HG02759 (cell line): ENCODE measurements around the gene RHOH.

Source experiments
- ATAC-seq: cut with Tn5 transposase; IDR thresholded peaks from one replicate; pipeline ENCODE4 v1.9.1; 2021; ENCODE audit warnings: mild to moderate bottlenecking, moderate library complexity; ENCODE audit not compliant: unreplicated experiment

RHOH gene

DNA sequence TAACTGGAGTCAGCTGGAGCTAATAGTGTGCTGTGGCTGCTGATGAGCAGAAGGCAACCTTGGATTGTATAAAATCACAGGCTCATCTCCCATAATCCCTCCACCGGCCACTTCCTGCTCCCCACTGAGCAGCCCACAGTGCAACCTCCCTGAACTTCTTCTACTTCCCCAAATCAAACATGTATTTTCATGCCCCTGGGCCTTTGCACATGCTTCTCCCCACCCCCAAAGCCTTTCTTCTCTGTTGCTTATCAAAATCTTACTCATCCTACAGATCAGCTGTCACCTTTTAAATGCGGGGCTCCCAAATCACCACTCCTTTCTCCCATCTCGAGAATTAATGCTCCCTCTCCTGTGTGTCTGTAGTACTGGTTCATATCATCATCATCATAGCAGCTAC lies 35.8 kb downstream of the RHOH start:
- no peak for ATAC-seq

DNA sequence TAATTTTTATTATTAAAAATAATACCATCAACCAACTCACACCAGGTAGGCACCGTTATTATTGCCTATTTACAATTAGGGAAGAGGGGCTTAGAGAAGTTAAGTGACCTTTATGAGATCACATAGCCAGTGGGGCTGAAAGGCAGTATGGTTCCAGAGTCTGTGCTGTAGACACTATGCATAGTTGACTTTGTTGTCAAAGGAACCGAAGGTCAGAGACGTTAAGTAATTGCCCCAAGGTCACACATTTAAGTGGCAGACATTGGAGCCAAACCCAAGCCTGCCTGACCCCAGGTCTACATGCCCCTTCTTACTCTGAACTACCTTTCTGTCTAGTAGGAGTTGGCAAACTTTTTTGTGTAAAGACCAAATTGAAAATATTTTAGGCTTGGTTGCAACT lies 36.4 kb downstream of the RHOH start:
- ATAC-seq: no peak

DNA sequence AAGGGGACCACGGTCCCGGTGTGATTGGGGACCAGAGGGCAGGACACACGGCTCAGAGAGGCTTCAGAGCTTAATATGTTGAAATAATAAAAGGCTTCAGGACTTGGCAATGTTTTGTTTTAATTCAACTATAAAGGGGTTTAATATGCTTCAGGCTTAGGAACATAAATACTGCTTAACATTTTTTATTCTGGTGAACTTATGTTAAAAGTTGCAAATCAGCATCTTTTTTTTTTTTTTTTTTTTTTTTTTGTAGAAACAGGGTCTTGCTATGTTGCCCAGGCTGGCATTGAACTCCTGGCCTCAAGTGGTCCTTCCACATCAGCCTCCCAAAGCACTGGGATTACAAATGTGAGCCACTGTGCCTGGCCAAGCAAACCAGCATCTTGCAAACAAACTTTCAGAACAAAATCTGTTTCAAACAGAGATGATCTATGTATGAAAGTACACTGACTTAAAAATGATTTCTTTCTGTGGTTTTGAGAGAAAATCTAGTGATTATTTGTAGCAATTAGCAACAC lies 37.7 kb downstream of the RHOH start:
- no peak for ATAC-seq

DNA sequence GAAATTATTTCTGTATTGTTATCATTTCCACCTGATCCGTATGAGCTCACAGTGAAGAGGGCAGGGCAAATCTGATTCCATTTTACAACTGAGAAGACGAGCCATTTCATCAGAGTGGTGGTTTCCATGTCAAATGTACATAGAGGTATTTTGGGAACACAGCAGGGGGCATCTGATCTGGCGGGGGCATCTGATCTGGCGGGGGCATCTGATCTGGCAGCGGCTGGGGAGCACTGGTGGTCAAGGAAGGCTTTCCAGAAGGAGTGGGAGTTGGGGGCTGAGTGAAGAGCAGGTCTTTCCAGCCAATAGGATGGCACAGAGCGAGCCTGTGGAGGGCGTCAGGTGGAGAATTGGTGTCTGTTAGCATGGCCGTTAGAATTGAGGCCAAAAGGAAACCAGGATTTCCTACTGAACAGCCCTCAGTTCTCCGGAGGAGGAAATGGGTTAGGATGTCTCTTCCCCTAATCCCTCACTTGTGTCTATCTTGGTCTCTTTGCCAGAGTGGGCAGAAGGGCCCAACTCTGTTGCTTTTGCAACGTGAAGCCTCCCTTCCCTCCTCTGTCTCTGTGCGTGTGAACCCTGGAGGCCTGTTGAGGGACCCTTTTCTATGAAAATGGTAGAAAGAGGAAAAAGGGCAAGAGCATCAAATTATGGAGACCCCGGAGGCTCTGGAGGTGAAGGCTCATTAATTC lies 41.3 kb downstream of the RHOH start:
- no peak for ATAC-seq

DNA sequence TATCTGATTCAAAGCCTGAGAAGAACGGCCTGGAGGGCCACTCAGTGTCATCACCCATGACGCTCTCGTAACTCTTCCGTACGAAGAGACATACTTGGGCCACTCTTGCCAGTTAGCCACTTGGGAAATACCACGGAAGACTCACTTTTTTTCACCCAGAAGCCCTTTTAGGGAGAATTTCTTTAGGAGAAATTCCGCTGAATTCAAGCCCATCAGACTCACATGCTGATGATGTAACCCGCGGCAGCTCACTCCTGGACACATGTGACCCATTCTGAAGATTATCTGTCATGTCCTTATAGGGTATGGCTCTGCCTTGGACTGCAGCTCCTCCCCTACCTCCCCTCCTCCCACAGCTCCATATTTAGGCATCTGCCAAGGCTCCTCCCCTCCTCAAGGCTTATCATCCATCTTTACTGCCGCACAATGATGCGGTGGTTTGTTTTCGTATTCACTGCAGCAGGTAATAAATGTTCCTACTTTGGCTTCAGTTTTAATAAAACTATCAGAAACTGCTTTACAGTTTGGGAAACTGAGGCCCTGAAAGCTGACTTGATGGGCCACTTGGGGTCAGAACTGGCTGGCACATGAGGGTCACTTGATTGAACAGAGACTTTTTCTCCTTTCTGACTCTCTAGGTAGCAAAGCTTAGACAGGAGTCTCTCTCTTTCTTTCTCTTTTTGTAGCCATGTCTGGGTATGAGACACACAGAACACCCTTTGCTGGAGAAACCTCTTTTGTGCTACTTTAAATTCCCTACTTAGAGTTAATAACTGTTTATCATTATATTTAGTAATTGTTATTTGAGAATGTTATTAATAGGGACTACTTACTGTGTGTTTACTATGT lies 42.1 kb downstream of the RHOH start:
- no peak for ATAC-seq

DNA sequence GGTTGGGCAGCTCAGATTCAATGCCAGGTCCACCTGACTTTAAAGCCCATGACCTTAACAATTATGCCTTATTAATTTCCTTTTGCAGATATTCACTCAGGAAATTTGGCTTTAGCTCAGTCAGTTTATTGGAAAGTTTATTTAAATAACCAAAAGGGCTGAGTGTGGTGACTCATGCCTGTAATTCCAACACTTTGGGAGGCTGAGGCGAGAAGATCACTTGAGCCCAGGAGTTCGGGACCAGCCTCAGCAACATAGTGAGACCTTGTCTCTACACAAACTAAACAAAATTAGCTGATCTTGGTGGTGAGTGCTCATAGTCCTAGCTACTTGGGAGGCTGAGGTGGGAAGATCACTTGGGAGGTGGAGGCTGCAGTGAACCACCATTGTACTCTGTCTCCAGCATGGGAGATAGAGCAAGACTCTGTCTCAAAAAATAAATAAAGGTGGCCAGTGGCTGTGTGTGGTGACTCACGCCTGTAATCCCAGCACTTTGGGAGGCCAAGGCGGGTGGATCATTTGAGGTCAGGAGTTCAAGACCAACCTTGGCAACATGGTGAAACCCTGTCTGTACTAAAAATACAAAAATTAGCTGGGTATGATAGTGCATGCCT lies 43.3 kb downstream of the RHOH start:
- ATAC-seq: no peak

DNA sequence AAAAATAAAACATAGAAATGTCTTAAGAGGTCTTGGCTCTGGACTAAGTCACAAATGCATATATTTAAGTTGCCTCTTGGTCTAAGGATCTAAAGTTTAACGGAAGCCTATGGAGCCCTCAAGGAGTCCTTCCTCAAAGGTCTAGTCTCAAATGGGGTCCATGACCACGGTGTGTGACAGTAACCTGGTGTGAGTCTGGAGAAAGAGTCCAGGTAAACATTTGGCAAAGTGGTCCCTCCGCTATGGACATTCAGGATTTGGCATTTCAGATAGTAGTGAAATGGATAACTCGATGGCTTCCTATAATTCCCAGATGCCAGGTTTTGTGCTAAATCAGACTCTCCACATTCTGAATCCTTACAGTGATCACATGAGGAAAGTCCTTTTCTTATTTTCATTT lies 44.2 kb downstream of the RHOH start:
- ATAC-seq: no peak

DNA sequence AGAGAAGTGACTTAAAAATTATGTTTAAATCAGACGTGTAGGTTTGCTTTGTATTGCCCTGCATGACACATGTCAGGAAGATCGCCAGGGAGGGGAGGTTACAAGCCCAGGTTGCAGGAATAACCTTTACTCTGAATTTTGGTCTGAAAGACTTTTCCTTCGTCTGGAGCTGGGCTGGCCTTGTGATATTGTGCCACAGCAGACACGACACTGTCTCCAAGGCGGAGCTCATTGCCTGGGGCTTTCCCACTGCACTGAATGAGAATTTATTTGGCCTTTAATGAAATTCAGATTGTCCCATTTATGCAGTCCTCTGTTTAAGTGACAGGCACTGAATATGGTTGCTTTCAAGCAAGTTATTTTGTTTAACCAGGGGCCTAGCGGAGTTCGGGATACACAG lies 45.1 kb downstream of the RHOH start:
- no peak for ATAC-seq

DNA sequence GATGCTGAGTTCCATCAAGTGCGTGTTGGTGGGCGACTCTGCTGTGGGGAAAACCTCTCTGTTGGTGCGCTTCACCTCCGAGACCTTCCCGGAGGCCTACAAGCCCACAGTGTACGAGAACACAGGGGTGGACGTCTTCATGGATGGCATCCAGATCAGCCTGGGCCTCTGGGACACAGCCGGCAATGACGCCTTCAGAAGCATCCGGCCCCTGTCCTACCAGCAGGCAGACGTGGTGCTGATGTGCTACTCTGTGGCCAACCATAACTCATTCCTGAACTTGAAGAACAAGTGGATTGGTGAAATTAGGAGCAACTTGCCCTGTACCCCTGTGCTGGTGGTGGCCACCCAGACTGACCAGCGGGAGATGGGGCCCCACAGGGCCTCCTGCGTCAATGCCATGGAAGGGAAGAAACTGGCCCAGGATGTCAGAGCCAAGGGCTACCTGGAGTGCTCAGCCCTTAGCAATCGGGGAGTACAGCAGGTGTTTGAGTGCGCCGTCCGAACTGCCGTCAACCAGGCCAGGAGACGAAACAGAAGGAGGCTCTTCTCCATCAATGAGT lies 46.6 kb downstream of the RHOH start:
- no peak for ATAC-seq

DNA sequence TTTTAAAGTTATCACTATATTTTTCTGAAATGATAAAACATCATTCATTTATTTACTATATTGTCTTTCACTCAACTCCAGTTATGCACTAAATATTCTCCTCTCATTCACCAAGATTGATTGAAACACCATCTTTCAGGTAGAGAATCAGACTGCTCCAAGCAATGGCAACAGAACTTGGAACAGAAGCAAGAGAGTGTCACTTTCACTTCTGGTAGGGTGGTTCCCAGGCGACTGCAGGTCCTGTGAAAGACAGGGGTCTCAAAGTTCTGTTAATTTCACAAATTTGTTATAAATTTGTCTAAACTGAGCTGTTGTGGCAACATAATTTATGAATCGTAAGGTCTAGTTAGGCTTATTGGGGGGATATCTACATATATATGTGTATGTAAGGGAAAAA lies 47.8 kb downstream of the RHOH start:
- ATAC-seq: no peak

DNA sequence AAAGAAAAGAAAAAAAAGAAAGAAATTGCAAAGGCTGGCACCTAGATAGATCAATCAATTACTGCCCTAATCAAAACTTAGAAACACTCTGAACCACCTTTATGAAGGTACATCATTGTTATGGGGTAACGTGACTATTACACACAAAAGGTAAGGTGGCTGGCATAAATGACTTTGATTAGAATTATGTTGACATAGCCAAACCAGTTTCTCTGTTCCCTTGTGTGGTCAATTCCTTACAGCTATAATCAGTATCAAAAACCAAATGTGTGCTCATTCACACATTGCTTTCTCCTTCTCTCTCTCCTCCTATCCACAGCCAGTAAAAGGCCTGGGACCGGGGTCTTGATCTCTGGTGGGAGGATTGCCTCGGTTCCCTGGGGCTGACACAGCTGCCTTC lies 48.7 kb downstream of the RHOH start:
- no peak for ATAC-seq

DNA sequence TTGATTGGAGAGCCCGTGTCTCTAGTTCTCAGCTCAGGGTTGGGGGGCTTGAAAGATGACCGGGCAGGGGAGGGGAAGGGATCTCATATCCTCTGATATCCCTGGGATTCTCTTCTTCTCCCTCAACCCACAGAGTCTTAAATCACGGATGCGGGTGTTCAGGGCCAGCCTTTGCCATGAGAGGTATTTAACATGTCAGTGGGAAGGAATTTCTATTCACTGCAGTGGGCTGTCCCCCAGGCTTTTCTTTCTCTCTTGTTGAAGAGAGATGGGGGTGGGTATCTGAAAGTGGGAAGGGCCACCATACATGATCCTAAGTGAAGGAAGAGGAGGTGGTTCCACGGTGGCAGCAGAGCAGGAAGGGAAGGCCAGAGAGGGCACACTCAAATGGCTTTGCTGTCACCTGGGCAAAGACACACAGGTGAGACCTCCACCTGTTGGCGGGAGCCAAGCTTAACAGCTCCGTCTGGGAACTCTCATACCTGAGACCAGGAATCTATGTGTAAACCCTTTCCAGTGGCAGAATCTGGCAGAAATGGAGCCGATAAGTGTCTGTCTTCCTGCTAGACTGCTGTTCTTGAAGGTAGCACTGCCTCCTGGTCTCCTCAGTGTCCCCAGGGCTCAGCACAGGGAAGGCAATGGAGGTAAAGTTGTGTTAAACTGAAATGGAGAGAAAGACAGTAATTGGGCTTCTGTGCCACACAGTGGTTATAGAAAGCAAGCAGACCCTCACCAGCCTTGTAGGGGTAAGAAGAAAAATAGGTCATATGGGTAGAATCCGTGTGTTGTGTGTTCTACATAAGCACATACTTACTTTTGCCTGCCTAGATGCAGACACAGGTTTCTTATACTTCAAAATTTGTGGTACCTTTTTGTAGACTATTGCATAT lies 49.4 kb downstream of the RHOH start:
- ATAC-seq: no peak

DNA sequence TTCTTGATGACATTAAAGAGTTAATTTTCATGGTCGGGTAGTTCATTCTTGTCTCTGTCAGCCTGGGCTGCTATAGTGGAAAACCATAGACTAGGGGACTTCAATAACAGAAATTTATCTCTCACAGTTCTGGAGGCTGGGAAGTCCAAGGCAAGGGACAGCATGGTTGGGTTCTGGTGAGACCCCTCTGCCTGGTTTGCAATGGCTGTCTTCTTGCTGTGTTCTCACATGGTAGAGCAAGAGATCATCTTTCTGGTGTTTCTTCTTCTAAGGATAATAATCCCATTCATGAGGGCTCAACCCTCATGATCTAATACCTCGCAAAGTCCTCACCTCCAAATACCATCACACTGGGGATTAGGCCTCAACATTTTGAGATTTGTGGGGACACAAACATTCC lies 50.1 kb downstream of the RHOH start:
- no peak for ATAC-seq

DNA sequence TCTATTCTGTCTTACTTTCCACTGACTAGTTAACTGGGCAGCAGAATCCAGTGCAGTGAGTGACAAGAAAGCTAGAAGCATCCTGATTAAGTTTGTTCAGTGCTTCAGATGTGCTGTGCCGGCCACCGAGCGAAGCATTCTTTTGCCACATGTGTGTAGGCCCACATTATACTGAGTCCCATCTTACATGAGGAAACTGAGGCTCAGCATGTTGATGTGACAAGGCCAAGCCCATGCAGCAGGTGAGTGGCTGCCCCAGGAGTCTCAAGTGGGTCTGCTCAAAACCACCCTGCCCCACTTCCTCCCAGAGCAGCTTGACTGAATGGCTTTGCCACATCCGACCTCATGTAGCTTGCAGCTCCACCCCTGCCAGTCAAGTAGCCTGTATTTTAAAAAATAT lies 50.5 kb downstream of the RHOH start:
- ATAC-seq: no peak

DNA sequence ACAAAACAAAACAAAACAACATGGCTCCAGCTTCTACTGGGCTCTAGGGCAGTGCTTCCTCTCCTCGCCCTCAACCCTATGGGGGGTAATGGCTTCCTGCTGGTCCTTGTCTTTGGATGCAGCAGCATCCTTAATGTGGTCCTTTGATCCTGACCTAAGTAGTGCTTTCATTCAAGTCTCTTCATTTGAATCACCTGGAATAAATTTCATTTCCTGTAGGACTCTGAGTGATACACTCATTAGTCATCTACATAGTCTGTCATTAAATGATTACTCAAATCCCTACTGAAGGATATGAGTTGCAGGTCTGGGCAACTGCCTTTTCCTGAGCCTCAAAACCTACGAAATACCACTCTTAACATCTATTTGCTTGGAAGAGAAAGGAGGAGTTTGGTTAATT lies 54.5 kb downstream of the RHOH start:
- ATAC-seq: no peak

DNA sequence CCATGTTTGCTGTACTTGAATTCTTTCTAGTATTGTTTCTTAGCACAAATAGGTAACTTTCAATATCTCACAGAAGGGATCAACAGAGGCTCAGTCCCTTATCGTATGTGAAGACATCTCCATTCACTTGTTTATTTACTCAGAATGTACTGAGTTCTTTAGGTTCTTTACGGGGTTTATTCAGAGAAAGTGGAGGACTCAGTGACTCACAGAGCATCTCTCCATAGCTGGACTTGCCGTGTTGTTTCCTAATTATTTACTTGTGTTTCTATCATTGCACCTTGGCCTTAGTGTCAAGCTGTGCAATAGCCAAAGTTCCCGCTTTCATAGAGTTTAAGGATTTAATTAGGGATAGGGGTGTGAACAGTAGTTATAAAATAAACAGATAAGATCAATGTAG lies 57.1 kb downstream of the RHOH start:
- no peak for ATAC-seq

DNA sequence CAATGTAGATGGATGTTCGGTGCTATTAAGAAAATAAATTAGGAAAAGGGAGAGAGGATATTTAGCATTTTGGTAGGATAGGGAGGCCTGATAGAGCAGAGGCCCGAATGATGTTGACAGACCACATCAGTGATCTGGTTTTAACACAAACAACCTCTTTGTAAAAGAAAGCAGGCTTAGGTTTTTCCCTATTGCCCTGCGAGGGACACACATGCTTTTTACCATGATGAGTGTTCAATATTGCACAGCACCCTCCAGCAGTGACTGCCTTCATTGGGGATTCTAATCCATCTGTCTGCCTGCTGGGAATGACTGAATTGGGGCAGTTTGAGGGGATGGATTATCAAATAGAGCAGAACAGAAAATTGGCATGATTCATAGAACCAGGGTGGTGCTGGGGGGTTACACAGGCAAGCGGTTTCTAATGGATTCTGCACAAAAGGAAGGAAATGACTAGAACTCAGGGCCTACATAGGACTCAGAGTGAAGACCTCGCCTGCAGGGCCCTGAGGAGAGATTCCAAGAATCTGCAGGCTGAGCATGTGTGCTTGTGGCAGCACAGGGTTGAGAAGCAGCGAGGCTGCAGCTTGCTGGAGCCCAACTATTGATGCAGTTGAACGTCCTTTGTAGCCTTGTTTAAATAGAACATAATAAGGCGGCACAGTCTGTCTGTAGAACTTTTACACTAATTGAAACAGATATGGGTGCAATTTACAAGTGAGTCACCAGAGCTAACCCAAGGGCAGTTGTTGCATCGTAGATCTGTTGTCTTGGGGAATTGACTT lies 58.0 kb downstream of the RHOH start:
- ATAC-seq: no peak

DNA sequence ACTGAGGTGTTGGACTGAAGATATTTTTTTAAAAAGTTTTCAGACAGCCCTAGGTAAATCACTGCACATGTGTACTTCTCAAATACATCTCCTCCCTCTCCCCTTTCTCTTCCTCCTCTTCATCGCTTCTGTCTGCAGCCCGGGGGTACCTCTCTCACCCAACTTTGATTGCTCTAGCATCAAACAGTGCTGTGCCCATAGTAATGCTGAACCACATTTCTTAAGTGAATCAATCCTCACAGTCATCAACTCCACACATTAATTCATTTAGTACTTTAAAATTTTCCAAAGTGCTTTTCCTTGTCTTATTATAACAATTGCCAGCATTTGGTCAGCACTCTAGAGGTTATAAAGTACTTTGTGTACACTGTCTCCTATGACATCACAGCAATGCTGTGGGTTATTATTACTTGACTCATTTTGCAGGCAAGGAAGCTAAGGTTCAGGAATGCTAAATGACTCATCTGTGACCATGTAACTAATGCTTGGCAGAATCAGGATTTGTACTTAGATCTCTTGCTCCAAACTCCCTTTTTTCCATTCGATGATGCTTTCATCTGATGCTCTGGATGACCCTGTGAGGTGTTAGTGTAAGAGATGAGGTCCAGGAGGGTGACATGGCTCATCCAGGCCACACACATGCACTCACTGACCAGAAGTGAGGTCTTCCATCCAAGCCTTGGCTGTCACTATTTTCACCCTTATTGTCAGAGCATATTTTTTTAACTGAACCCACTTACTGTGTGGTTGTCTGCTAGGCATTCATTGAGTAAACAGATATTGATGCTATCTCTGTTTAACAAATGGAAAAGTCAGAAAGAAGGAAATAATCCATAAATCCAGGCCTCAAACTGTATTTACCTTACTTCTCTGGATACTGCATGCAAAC lies 58.8 kb downstream of the RHOH start:
- no peak for ATAC-seq

DNA sequence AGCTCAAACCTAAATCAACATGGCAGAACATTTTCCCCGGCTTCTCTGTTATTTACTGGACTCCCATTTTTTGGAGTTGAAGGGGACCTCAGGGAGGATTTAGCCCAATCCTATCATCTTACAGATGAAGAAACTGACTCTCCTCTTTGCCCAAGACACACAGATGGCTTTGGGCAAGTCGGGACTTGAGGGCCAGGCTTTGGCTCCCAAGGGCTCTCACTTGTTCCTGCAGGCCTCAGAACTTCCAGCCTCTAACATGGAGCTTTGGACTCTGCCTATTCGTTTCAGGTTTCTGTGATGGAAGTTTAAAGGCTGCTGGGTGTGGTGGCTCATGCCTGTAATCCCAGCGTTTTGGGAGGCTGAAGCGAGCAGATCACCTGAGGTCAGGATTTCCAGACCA lies 59.5 kb downstream of the RHOH start:
- ATAC-seq: no peak
